Midbrain (tissue), 1 donor: Measurements from ENCODE around the gene SAMD14.

Experiments
- DNase-seq: peaks from one replicate; lab custom pipeline; 2025; lab: John Stamatoyannopoulos, UW

SAMD14 gene

GRCh38 chr17:50129728-50130558, at the start of gene SAMD14:
TSS of gene SAMD14 (minus strand) at chr17:50130160. CDS start at chr17:50124959, 5,201 bp downstream.
- DNase-seq, result no peak

- DNase-seq, result peak; percentile 43
Measured at GRCh38 chr17:50177983-50178834, 48.2 kb upstream of the SAMD14 start.

GRCh38 chr17:50177476-50177875, 47.5 kb upstream of the SAMD14 start:
- DNase-seq, result no peak

GRCh38 chr17:50176559-50177357, 46.8 kb upstream of the SAMD14 start:
- DNase-seq, result no peak

GRCh38 chr17:50175035-50175807, 45.3 kb upstream of the SAMD14 start:
- DNase-seq, result no peak

GRCh38 chr17:50174444-50174843, 44.5 kb upstream of the SAMD14 start:
- no peak for DNase-seq

- no peak for DNase-seq
Measured at GRCh38 chr17:50173335-50173941, 43.5 kb upstream of the SAMD14 start.

- no peak for DNase-seq
Measured at GRCh38 chr17:50172936-50173334, 43.0 kb upstream of the SAMD14 start.

GRCh38 chr17:50172130-50172529, 42.2 kb upstream of the SAMD14 start:
- DNase-seq, result no peak

- DNase-seq, result no peak
Measured at GRCh38 chr17:50171371-50172071, 41.6 kb upstream of the SAMD14 start.

- no peak for DNase-seq
Measured at GRCh38 chr17:50170662-50171370, 40.9 kb upstream of the SAMD14 start.

GRCh38 chr17:50169881-50170459, 40.0 kb upstream of the SAMD14 start:
- DNase-seq, result no peak

GRCh38 chr17:50169121-50169764, 39.3 kb upstream of the SAMD14 start:
- peak; percentile 55 for DNase-seq

GRCh38 chr17:50168319-50168718, 38.4 kb upstream of the SAMD14 start:
- DNase-seq, result no peak

GRCh38 chr17:50167371-50167770, 37.4 kb upstream of the SAMD14 start:
- no peak for DNase-seq

GRCh38 chr17:50166518-50167181, 36.7 kb upstream of the SAMD14 start:
- no peak for DNase-seq

- DNase-seq, result no peak
Measured at GRCh38 chr17:50165867-50166517, 36.0 kb upstream of the SAMD14 start, which contains the start of gene SGCA. TSS of gene SGCA (plus strand) at chr17:50166005. CDS start at chr17:50166041, 36 bp downstream.

- no peak for DNase-seq
Measured at GRCh38 chr17:50165466-50165865, 35.5 kb upstream of the SAMD14 start.
